Adipocyte (in vitro differentiated cells): ENCODE data around the gene SLC34A2.
A peak's percentile ranks its signal among the peaks of the same experiment; 100 is the strongest.

Experiments used
- DNase-seq: peaks from one replicate; pipeline ENCODE4 v3.0.0-alpha.2; 2015; ENCODE audit warnings: low read depth
- H3K27me3 ChIP-seq: replicated peaks from 2 replicates; pipeline ENCODE4 v1.7.0; 2013; ENCODE audit warnings: mild to moderate bottlenecking, low read length, moderate library complexity; ENCODE audit not compliant: control insufficient read depth, insufficient read depth
- H3K36me3 ChIP-seq: 2 replicates; pipeline ENCODE4 v1.7.0; 2013; ENCODE audit warnings: low read length, mild to moderate bottlenecking, moderate library complexity; ENCODE audit not compliant: control insufficient read depth, insufficient read depth, severe bottlenecking
- H3K4me1 ChIP-seq: 2 replicates; pipeline ENCODE4 v1.7.0; 2013; ENCODE audit warnings: mild to moderate bottlenecking, low read length, moderate library complexity; ENCODE audit not compliant: control insufficient read depth, insufficient read depth
- H3K4me3 ChIP-seq: 2 replicates; pipeline ENCODE4 v1.7.0; 2013; ENCODE audit warnings: mild to moderate bottlenecking, low read length, moderate library complexity
- H3K9ac ChIP-seq: 2 replicates; pipeline ENCODE4 v1.7.0; 2013; ENCODE audit warnings: mild to moderate bottlenecking, low read length, moderate library complexity
- H3K9me3 ChIP-seq: 2 replicates; pipeline ENCODE4 v1.7.0; 2013; ENCODE audit warnings: mild to moderate bottlenecking, low read length, moderate library complexity; ENCODE audit not compliant: control insufficient read depth

Gene SLC34A2

DNA sequence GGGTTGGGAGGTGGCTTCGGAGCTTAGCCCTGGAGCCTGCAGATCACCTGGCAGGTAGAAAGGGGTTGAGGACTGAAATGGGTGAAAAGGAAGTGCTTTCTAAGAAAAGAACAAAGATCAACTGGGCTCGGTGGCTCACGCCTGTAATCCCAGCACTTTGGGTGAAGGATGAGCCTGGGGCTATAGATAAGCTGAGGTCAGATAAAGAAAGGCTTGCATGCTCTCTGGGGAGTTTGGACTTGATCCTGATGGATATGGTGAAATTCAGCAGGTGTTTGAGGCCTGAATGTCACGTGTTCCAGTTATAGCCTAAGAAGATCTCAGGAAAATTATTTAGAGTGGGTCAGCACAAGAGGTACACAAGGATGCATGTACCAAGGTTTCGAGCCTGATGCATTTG lies 40.8 kb downstream of the SLC34A2 start:
- no peak overlapping the region for H3K9ac ChIP-seq
- DNase-seq = no peak
- no peaks in the 10 kb centered on the region for H3K36me3 ChIP-seq
- no peaks in the 10 kb centered on the region for H3K4me1 ChIP-seq
- peaks cover 5% of the 10 kb centered on the region for H3K9me3 ChIP-seq
- peaks cover 19% of the 10 kb centered on the region for H3K27me3 ChIP-seq
- no peak overlapping the region for H3K4me3 ChIP-seq

DNA sequence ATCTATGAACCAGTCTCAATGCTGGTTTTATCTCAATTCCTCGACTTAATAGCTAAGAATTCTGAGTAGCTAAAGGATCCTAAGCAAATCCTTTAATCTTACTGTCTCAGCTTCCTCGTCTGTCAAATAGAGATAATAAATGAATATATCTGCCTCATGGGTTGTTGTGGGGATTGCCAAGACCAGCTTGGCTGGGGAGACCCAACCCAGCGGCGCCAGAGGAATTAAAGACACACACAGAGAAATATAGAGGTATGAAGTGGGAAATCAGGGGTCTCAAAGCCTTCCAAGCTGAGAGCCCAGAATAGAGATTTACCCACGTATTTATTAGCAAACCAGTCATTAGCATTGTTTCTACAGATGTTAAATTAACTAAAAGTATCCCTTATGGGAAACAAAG lies 41.9 kb downstream of the SLC34A2 start:
- no peak for DNase-seq
- no peak overlapping the region for H3K9ac ChIP-seq
- no peaks in the 10 kb centered on the region for H3K9me3 ChIP-seq

DNA sequence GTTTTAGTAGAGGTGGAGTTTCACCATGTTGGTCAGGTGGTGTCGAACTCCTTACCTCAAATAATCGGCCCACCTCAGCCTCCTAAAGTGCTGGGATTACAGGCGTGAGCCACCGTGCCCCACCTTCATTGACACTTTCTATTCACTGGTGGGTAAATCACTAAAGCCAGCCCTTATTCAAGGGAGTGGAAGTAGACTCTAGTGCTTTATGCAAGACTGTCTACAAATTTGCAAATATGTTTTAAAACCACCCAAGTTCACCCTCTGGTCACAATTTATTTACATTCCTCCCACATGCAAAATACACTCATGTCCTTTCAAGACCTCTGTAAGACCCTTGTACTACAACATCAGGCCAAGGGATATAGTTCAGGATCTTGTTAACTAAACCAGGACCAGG lies 45.0 kb downstream of the SLC34A2 start:
- Histone ChIP-seq H3K27me3 (peaks cover 19% of the 10 kb centered on the region), H3K9me3 (no peaks in the 10 kb centered on the region), H3K9ac (no peak overlapping the region), H3K4me1 (no peaks in the 10 kb centered on the region), H3K36me3 (no peaks in the 10 kb centered on the region), H3K4me3 (no peak overlapping the region)
- no peak for DNase-seq

More for the DNA sequence above, 41.9 kb downstream of the SLC34A2 start:
- no peak overlapping the region for H3K4me3 ChIP-seq
- H3K27me3 ChIP-seq = peaks cover 19% of the 10 kb centered on the region
- H3K36me3 ChIP-seq = no peaks in the 10 kb centered on the region
- no peaks in the 10 kb centered on the region for H3K4me1 ChIP-seq

DNA sequence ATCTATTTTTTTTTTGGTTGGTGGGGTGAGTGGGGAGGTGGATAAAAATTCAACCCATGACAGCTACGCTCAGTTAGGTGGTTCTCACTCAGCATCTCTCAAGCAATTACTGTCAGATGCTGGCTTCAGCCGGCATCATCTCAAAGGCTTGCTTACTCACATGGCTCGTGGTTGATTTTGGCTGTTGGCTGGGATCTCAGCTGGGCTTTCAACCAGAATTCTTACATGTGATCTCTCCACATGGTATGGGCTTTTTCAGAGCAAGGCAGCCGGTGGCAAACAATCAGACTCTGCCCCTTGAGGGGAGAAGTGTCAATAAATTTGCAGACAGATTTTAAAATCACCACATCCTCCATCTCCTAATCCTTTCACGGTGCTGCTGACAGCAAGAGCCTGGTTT lies 47.2 kb downstream of the SLC34A2 start:
- peak; percentile 38 for DNase-seq
- Histone ChIP-seq H3K9ac (no peak overlapping the region), H3K36me3 (no peaks in the 10 kb centered on the region), H3K4me3 (no peak overlapping the region), H3K27me3 (peaks cover 11% of the 10 kb centered on the region), H3K4me1 (no peaks in the 10 kb centered on the region), H3K9me3 (no peaks in the 10 kb centered on the region)

GRCh38 chr4:25703731-25704388 lies 48.2 kb downstream of the SLC34A2 start:
- Histone ChIP-seq H3K4me3 (no peak overlapping the region), H3K27me3 (peaks cover 8% of the 10 kb centered on the region), H3K9me3 (no peaks in the 10 kb centered on the region), H3K4me1 (no peaks in the 10 kb centered on the region), H3K9ac (no peak overlapping the region), H3K36me3 (no peaks in the 10 kb centered on the region)
- DNase-seq = no peak

DNA sequence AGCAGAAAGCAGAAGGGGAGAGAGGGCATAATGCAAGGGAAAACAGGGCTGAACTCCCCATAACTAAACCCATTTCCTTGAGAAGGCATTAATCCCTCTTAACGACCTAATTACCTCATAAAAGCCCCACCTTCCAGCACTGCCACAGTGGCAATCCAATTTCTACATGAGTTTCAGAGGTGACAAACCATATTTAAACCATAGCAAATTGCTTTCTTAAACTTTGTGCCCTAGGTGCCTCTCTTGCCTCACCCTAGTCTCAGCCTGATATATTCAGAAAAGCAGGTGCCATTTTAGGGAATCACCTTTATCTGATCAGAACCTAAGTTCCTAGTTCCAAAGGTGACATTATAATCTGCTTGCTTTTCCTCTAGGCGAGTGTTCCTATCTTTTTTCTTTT lies 48.9 kb downstream of the SLC34A2 start:
- no peak overlapping the region for H3K9ac ChIP-seq
- no peaks in the 10 kb centered on the region for H3K36me3 ChIP-seq
- no peak overlapping the region for H3K4me3 ChIP-seq
- no peak for DNase-seq
- no peaks in the 10 kb centered on the region for H3K9me3 ChIP-seq
- H3K27me3 ChIP-seq = peaks cover 5% of the 10 kb centered on the region
- H3K4me1 ChIP-seq = no peaks in the 10 kb centered on the region

DNA sequence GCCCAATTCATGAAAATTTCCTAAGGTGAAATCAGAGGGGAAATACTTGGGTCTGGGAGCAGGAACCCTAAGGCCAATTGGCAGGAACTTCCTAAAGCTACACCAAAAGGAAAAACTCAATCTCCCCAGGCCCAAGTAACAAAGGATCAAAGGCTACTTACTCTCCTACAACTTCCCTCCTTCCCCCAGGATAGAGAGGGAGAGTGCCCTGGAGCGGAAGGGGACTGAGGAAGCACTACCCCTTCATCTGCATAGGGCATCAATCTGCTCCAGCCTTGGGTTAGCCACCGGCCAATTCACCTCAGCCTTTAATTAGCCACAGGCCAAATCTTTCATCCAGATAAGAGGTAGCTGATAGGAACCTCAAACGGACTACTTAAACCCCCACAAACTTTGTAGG lies 55.0 kb downstream of the SLC34A2 start:
- H3K9ac ChIP-seq = no peak overlapping the region
- no peak for DNase-seq
- no peaks in the 10 kb centered on the region for H3K36me3 ChIP-seq
- no peaks in the 10 kb centered on the region for H3K9me3 ChIP-seq
- no peaks in the 10 kb centered on the region for H3K27me3 ChIP-seq
- no peaks in the 10 kb centered on the region for H3K4me1 ChIP-seq
- H3K4me3 ChIP-seq = no peak overlapping the region

GRCh38 chr4:25712611-25713010 lies 57.0 kb downstream of the SLC34A2 start:
- Histone ChIP-seq H3K4me3 (no peak overlapping the region), H3K4me1 (no peaks in the 10 kb centered on the region), H3K9me3 (no peaks in the 10 kb centered on the region), H3K27me3 (no peaks in the 10 kb centered on the region), H3K9ac (no peak overlapping the region), H3K36me3 (no peaks in the 10 kb centered on the region)
- DNase-seq = no peak

DNA sequence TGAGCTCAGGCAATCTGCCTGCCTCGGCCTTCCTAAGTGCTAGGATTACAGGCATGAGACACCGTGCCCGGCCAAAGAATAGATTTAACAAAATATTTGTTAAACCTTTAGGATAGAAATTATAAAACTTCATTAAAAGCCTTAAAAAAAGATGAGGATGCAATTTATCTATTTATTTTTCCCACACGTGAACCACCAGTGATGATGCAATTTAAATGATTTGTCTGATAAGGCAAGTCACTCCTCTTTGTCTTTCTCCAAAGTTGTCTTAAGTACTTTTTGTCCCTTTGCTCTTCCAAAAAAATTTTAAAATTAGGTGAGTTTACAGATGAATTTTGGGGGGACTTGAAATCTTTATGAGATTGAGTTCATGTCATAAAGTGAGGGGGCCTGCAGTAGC lies 58.2 kb downstream of the SLC34A2 start:
- no peak overlapping the region for H3K9ac ChIP-seq
- no peaks in the 10 kb centered on the region for H3K36me3 ChIP-seq
- no peaks in the 10 kb centered on the region for H3K4me1 ChIP-seq
- DNase-seq = no peak
- H3K27me3 ChIP-seq = no peaks in the 10 kb centered on the region
- H3K4me3 ChIP-seq = no peak overlapping the region
- no peaks in the 10 kb centered on the region for H3K9me3 ChIP-seq

DNA sequence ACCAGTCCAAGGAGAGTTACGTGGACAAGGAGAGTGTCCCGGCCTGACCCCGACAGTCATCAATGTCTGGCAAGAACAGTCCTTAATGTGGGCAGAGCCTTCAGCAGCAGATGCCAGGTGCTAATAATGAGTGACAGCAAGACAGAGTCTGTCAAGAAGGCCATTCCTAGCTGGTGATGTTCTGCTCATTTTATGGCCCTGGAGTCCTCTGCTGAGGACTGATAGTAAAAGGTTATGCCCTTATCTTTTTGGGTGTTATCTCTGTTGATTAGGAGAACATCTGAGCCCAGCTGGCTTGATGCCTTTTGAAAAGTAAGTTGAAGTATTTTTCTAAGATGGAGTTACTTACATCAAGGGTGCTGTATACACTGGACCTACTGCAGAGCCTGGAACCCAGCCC lies 67.3 kb downstream of the SLC34A2 start:
- Histone ChIP-seq H3K9ac (no peak overlapping the region), H3K9me3 (no peaks in the 10 kb centered on the region), H3K36me3 (no peaks in the 10 kb centered on the region), H3K27me3 (peaks cover 8% of the 10 kb centered on the region), H3K4me1 (no peaks in the 10 kb centered on the region), H3K4me3 (no peak overlapping the region)
- no peak for DNase-seq

GRCh38 chr4:25723409-25723808 lies 67.8 kb downstream of the SLC34A2 start:
- Histone ChIP-seq H3K4me1 (no peaks in the 10 kb centered on the region), H3K9ac (no peak overlapping the region), H3K4me3 (no peak overlapping the region), H3K36me3 (no peaks in the 10 kb centered on the region), H3K27me3 (peaks cover 8% of the 10 kb centered on the region), H3K9me3 (no peaks in the 10 kb centered on the region)
- peak; percentile 33 for DNase-seq

GRCh38 chr4:25725870-25726269 lies 70.2 kb downstream of the SLC34A2 start:
- H3K9me3 ChIP-seq = no peaks in the 10 kb centered on the region
- H3K4me1 ChIP-seq = no peaks in the 10 kb centered on the region
- no peak overlapping the region for H3K4me3 ChIP-seq
- H3K36me3 ChIP-seq = no peaks in the 10 kb centered on the region
- DNase-seq = no peak
- H3K27me3 ChIP-seq = peaks cover 11% of the 10 kb centered on the region
- H3K9ac ChIP-seq = no peak overlapping the region
